ENCODE results near the gene DYTN.
"Not testable (repeated sequence)": the region's sequence is repeated elsewhere in the genome, so short reads cannot be mapped to it uniquely, and the experiment has no call there.

The DYTN gene

GRCh38 chr2:206718296-206718695, at the start of gene DYTN:
Gene DYTN (minus strand): TSS chr2:206718396. CDS start chr2:206718279, 117 bp downstream.
- no peak for DNase-seq (ENCODE audit: low read depth)

DNA sequence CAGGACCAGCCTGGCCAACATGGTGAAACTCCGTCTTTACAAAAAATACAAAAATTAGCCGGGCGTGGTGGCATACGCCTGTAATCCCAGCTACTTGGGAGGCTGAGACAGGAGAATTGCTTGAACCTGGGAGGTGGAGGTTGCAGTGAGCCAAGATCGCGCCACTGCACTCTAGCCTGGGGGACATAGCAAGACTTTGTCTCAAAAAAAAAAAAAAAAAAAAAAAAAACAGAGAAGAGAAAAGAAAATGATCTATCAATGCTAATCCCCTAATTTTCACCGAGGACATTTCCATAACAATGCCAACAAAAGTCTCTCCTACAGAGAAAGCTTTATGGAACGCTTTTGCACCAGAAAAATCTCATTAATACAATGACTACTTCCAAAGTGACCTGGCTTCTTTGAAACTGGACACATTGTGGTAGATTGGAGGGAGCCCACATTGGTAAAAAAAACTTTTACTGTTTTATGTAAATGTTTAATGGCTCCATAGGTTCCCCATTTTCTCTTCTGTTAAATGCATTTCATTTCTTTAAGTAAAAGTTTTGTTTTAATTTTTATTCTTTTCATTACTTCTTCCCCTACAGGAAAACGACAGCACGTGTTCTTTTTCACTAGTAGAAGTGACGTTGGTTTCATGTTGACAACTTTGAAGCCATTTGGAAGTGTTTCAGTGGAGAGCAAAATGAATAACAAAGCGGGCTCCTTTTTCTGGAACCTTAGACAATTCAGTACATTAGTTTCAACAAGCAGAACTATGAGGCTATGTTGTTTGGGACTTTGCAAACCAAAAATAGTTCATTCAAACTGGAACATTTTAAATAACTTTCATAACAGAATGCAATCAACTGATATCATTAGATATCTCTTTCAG, 48.1 kb upstream of the DYTN start:
- DNase-seq (ENCODE audit: low read depth) = no peak

DNA sequence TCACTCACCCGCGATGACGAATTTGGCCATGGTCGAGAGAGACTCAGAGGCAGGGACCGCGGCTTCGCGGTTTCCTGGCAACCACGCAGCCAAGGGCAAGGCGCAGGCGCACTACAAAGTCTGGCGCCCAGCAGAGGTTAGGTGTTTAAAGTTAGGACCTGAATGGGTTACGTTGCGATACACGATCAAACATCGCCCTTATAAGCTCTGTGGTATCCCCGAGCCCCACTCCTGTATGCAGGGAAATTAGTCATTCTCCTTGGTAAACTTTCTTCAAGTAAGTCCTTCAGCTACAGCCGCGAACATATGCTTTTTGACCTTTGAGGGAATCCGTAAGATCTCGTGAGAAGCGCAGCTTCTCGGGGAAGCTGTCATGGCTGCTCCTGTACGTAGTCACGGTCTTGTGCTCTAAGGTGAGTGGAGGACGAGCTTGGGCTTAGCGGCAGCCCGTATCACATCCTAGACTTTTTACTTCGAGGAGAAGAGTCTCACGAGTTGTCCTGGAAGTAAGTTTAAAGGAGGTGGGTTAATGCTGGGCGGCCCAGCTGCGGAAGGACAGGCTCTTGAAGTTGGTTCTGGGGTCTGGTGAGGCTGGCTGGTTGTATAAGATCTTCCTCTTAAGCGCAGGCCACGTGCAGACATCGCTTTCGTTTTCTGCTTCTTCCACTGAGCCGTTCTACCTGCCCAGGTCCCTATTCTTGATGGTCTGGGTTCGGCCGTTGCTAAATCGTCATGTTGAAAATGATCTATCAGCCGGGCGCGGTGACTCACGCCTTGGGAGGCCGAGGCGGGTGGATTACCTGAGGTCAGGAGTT, 47.3 kb upstream of the DYTN start, which contains the start of the genes FASTKD2 and MDH1B:
TSS of gene FASTKD2 (plus strand) at position 365 of the 815 bp plus-strand sequence. CDS start 1,088 bp downstream, outside the sequence.
TSS of gene MDH1B (minus strand) at position 87 of the 815 bp plus-strand sequence. CDS start at position 30, 57 bp downstream.
- peak; percentile 65 for DNase-seq (ENCODE audit: low read depth)

GRCh38 chr2:206764673-206765241, 46.6 kb upstream of the DYTN start:
- no peak for DNase-seq (ENCODE audit: low read depth)

DNA sequence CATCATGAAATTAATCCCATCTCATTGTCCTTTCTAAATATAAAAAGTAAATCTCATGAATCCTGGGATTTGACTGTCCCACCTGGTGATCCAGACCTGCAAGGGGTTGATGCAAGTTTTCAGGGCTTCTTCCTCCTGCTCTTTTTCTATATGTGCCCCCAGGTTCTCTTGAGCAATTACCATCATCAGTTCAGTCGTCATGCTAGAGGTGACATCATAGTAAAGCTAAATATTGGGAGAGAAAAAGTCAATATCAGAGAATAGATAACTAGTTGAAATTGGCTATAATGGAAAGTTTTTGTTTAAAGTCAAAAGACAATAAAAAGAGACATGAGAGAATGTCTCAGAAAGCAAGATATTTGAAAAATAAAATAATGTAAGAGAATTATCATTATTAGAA, 38.6 kb upstream of the DYTN start:
- no peak for DNase-seq (ENCODE audit: low read depth)

- DNase-seq (ENCODE audit: low read depth) = no peak
These were observed 22.6 kb upstream of the DYTN start for GRCh38 chr2:206740800-206741199.

- DNase-seq (ENCODE audit: low read depth) = no peak
These were observed 21.1 kb upstream of the DYTN start for GRCh38 chr2:206739271-206739670.

- DNase-seq (ENCODE audit: low read depth) = no peak
These were observed 18.7 kb upstream of the DYTN start for GRCh38 chr2:206736935-206737334.

DNA sequence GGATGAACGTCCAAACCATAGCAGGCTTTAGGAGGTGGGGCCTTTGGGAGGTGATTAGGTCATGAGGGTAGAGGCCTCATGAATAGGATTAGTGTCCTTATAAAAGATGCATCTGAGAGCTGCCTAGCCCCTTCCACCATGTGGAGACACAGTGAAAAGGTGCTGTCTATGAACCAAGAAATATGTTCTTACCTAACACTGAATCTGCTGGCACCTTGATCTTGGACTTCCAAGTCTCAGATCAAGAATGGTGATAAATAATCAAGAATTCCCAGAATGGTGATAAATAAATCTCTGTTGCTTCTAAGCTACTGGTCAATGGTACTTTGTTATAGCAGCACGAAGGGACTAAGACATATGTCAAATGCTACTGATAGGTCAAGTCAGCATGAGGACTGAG, 15.1 kb upstream of the DYTN start:
- DNase-seq (ENCODE audit: low read depth) = no peak

- DNase-seq (ENCODE audit: low read depth) = no peak
These were observed 10.3 kb upstream of the DYTN start for GRCh38 chr2:206728277-206729199.

DNA sequence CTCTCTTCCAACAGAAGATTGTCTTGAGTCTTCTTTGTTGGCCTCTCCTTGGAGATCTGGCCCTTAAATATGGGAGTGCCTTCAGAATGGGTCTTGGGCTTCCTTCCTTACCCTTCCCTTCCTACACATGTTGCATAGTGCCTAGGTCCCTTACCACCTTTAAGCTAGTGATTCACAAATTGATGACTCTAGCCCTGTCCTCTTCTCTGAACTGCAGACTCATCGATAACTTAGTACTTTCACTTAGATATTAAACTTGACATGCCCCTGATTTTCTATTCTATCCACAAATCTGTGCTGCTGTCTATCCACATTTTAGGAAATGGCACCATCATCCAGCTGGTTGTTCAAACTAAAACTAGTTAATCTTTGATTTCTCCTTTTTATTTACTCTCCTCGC, 9.1 kb upstream of the DYTN start:
- DNase-seq (ENCODE audit: low read depth) = no peak

DNA sequence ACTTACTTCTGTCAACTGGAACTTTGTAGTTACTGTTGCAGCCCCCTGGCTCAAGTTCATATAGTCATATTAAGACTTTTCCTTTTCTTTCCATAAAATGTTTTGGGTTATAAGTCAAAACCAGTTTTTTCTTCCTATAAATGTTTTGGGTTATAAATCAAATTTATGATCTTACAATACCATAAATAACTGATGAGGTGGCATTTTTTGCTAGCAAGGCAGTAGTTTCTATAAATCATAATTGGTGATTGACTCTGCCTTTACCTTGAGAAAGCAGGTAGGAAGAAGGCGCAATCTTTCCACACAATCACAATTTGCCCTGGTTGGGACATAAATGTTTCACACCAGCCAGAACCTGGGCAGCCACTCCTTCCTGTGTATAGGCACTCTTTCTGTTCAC, 5.1 kb upstream of the DYTN start:
- no peak for DNase-seq (ENCODE audit: low read depth)

DNA sequence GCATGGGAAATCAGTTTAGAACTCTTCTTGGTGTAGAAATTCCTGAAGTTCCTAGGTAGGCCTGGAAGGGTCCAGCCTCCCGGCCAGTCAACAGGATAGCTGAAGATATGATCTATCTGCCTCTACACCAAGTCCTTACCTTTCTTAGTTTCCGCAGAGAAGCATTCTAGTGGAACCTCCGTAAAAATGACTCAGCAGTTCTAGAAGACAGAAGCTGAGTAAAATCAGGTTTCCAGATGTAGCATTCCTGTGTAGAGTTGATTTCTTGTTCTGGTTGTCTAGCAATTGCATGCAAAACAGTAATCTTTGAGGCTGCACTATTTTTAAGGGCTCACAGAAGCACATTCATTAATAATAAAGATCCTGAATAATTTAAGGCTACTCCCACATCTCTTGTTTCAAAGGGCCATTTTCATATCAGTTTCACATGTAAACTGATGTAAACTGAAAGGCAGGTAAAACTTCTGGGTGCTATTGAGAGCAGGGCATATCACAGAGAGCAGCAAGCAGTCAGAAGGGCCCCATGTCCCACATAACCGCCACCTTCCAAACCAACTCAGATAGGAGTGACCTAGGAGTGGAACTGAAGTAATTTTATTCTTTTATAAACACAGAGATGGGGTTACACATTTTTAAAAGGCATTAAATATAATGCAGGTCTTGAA, 3.2 kb upstream of the DYTN start:
- DNase-seq (ENCODE audit: low read depth) = no peak

DNA sequence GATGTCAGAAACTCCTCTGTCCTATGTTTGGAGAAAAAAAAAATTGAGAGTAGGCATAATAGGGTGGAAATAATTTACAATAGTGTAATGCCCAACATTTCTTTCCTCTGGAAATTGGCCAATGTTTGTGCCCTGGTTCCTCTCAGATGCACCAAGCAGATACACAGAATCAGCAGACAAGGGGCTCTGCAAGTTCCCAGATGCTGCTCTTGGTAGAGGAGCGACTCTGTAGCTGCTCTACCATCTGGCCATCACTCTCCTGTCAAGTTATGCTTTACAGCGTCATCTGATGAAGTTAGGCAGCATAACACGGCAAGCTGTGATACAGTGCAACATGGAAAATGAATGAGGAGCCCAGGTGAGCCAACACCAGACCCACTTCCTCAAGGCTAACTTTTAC, 1.6 kb downstream of the DYTN start:
- DNase-seq (ENCODE audit: low read depth) = no peak

DNA sequence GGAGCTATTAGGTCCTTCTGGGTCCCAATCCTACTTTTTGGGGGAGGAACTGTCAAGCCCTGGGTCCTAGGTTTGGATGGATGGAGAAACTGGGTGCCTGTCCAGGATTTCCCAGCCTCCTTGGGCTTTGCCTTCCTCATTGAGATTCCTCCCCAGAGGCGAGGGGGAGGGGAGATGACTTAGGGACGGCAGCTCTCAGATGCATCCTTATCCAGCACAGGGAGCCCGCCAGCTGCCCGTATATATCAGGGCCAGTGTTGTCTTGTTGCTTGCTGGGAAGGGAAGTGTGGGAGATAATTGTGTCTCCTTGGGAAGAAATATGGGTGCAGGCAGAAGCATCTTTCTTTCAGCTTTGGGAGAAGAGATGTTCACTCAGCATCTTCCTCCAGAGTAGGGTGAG, 3.0 kb downstream of the DYTN start:
- DNase-seq (ENCODE audit: low read depth) = not testable (repeated sequence)

GRCh38 chr2:206713746-206714145, 4.5 kb downstream of the DYTN start:
- DNase-seq (ENCODE audit: low read depth) = no peak

- no peak for DNase-seq (ENCODE audit: low read depth)
These were observed 9.9 kb downstream of the DYTN start for GRCh38 chr2:206708286-206708685.

- DNase-seq (ENCODE audit: low read depth) = no peak
These were observed 11.0 kb downstream of the DYTN start for GRCh38 chr2:206707164-206707701.

DNA sequence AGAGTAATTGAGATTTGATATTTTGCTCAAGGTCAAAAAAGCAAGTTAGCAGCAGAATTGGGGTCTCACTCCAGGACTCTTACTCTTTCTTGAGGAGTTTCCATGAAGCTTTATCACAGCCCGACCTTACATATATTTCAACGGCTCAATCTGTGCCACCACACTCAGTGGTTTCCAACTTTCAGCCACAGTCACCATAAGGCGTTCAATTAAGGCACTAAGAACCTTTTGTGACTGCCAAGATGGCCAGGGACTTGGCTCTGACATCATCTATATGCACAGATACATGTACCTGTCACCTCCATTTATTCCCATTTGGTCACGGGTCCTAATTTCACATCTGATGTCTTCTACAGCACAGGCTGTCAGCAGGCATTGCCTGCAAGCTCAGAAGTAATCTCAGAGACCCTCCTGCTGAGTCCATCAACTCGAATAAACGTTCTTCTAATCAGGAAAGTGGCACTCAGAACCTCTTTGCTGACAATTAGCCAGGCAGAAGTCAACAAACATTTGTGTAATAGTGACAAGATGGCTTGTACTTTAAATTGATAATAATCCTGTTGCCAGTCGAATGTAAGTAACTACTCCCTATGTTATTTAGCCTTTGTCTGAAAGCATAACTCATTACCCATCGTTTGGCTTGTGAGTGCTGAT, 16.1 kb downstream of the DYTN start:
- no peak for DNase-seq (ENCODE audit: low read depth)

DNA sequence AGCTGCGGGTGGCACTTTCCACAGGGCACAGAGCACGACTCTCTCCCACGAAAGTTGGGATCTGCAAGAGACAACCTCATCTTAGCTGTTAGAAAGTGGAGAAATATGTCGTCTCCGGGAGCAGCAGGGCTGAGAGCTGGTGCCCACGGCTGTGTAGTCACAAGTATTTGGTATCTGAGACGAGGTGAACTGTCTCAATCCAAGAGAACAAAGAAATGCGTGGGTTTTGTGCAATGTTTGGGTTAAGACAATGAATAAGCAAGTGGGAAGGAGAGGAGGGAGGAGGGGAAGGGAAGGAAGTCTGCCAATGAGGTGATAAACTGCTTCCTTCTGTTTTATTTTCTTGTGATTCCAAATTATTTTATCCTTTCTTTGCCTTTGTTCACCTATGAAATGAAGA, 18.0 kb downstream of the DYTN start:
- DNase-seq (ENCODE audit: low read depth) = no peak
